ENCODE results near the gene MACROH2A1.
A peak's percentile ranks its signal among the peaks of the same experiment; 100 is the strongest.

DNA sequence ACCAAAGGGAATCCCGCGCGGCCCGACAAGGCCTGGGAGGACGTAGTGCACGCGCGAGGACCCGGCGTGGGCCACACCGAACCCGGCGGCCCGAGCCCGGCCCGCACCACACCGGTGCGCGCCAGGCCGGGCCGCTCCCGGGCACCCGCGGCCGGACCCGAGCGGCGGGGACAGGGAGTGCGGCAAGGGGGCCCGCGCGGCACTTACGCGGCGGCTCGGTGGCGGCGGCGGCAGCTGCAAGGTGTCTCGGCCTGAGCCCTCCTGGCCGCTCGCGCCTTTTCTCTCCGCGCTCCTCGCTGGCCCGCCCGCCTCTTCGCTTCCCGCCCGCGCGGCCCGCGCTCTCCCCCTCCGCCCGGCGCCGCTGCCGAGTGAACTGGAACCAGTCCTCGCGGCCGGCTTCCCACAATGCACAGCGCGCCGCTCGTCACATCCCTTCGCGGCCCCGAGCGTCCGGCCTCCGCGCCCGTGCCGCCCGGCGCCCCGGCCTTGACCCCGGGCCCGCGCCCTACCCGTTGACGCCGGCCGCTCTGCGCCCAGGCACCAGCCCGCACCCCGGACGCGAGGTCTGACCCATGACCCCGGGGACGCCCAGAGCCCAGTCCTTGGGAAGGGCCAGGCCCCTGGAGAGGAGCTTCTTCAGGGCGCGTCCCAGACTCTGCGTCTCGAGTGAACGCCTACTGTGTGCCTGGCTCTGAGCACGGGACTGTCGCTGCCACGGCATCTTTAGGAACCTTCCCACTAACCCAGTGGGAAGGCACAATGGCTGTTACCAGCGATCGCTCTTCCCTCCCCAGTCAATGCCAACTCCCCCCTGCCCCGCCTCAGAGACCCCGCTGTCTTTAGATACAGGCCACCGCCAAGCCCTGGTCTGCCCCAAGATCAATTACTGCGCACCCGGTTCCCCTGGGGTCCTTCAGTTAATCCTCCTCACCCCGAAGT lies at the start of gene MACROH2A1:
- TF ChIP-seq POLR2A (IDR thresholded peaks at IDR 0.05; ENCODE audit: low read depth, low read length) = peak; percentile 93
- peak; percentile 78 for TF ChIP-seq POLR2AphosphoS5 (IDR thresholded peaks at IDR 0.05; ENCODE audit: low read depth, low read length)
- peak; percentile 89; the same call in 1 of the 2 replicates for TF ChIP-seq TAF1 (IDR thresholded peaks at IDR 0.05; ENCODE audit: borderline replicate concordance, low read depth, low read length)
